Urothelium cell line (cell line): Measurements from ENCODE around the gene MSL3.

Experiments used
- DNase-seq: peaks from one replicate; pipeline ENCODE4 v3.0.0; 2011; ENCODE audit warnings: low spot score, mixed read lengths
- FAIRE-seq: peaks from 2 replicates; lab custom pipeline; 2011; peaks lifted over from hg19 to GRCh38; lab: Jason Lieb, UNC

MSL3 gene, protein sequence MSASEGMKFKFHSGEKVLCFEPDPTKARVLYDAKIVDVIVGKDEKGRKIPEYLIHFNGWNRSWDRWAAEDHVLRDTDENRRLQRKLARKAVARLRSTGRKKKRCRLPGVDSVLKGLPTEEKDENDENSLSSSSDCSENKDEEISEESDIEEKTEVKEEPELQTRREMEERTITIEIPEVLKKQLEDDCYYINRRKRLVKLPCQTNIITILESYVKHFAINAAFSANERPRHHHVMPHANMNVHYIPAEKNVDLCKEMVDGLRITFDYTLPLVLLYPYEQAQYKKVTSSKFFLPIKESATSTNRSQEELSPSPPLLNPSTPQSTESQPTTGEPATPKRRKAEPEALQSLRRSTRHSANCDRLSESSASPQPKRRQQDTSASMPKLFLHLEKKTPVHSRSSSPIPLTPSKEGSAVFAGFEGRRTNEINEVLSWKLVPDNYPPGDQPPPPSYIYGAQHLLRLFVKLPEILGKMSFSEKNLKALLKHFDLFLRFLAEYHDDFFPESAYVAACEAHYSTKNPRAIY

GRCh38 chrX:11757719-11758399 lies at the start of gene MSL3:
Gene MSL3, plus strand, starts transcription at chrX:11758237. Its CDS starts 27 bp downstream, at chrX:11758264.
- DNase-seq: peak; percentile 70
- no peak for FAIRE-seq

DNA sequence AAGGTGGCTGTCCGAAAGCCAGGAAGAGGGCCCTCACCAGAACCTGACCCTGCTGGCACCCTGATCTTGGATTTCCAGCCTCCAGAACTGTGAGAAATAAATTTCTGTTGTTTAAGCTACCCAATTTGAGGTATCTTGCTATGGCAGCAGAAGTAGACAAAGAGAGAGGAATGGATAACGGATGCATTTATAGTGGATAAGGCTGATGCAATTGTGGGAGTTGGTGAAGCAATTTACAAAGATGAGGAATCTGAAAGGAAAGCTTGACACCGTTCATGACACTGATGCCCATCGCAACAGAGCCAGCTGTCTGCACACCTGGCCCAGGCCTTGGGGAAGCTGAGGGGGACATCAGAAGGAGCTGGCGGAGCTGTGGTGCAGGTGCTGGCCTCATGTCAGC lies 35.7 kb upstream of the MSL3 start:
- DNase-seq: no peak
- no peak for FAIRE-seq

DNA sequence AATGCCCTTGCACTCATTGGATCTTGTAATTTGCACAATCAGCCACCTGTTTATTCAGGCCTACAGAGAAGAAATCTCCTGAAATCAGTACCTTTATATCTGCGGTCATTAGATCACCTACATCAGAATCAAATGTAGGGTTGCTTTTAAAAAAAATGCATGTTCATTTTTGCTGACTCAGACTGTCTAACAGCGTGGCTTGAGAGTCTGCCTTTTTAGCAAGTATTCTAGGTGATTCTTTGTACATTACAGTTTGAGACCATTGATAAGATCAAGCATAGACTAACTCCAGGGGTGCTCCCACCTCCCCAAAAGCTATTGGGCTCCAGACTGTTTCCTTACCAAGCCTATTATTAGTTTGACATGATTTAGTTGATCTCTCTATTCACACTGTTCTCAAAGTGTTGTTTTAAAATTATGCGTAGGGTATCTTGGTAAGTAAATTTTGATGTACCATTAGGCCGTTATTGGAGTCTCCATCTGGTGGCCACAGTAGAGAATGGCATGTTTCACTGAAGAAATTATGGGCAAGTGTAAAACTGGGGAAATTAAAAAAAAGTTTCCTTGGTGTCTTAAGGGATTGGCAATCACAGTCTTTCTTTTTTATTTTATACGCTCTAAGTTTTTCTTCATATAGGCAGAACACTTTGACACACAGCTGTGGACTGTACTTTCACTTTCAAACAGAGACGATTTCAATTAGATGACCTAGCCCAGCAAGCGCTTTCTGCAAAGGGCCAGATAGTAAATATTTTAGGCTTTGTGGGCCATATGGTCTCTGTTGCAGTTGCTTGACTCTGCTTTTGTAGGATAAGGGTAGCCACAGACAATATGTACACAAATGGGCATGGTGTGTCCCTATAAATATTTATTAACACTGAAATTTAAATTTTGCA lies 33.7 kb upstream of the MSL3 start:
- FAIRE-seq (no peak), DNase-seq (peak; percentile 8)

- DNase-seq (no peak), FAIRE-seq (no peak)
These were observed 32.2 kb upstream of the MSL3 start for GRCh38 chrX:11725631-11726442.

DNA sequence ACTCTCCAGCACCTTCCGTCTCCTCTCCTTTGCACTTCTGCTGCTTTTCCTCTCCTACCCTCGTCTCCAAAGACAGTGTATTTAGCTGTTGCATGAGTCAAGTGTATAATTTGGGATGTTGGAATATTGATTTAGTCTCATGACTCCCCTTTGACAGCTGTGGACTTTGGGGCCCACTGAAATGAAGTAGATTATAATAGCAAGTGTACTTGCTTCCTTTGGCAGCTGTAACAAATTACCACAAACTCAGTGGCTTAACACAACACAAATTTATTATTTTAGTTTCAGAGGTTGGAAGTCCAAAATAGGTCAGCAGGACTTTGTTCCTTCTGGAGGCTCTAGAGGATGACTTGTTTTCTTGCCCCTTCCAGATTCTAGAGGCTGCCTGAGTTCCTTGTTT lies 29.5 kb upstream of the MSL3 start:
- DNase-seq (no peak), FAIRE-seq (no peak)

GRCh38 chrX:11733614-11734013 lies 24.4 kb upstream of the MSL3 start:
- no peak for FAIRE-seq
- no peak for DNase-seq

DNA sequence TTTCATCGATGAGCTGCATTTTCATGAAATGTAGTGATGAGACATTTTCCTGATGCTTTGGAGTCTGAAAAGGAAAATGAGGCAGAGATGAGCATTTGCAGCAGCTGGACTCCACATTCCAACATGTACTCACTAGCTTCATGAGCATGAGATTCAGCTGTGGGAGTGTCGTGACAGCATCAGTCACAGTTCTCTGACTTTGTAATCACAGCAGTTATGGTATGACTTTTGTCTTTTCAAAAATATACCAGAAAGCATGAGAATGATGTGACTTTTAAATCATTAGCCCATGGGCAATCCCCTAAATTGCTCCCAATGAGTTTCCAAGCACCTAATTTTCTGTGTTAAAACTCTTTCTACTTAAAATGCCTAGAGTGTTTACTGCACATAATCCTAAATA lies 18.3 kb upstream of the MSL3 start:
- DNase-seq (no peak), FAIRE-seq (no peak)

DNA sequence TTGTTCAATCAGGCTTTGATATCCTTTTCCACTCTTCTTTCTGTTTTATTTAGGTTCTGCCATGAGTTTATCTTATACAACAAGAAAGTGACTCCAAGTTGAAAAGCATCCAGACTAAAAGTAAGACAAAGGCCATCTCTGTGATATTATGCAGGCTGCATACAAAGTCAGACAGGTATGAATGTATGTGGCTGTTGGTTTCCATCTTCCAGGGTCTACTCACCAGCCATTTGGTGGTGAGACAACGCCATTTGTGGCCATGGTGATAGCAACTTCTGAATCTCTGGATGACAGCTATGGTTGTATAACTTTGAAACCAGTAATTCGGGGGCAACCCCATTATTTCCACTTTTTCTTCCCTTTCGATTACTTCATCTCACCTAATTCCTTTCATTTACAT lies 17.2 kb upstream of the MSL3 start:
- FAIRE-seq: no peak
- DNase-seq: no peak

DNA sequence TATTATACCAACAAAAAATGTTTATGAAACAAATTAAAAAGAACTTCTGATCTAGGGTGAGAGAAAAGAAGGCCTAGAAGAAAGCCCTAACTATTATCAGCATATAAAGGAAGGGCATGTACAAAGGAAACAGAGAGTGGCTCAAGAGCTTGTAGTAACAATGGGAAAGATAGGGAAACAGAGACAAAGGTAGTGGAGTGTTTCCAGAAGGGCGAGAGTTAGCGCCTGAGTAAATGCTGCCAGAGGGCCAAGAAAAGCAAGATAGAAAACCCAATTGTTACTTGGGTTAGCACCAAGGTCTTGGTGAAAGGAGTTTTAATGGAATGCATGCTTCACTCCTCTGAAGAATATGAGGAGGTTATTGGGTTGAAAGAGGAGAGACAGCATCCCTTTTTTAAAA lies 16.5 kb upstream of the MSL3 start:
- FAIRE-seq: no peak

DNA sequence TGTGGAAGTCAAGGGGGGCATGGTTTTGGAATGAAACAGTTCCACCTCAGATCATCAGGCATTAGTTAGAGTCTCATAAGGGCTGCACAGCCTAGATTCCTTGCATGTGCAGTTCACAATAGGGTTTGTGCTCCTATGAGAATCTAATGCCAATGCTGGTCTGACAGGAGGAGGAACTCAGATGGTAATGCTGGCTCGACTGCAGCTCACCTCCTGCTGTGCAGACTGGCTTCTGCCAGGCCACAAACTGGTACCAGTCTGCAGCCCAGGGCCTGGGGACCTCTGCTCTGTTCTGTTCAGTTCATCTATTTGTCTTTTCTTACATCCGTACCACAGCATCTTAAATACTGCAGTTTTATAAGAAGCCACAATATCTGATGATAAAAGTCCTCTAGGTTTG lies 12.2 kb upstream of the MSL3 start:
- DNase-seq: no peak
- no peak for FAIRE-seq

More for the DNA sequence above, 16.5 kb upstream of the MSL3 start:
- DNase-seq: no peak

DNA sequence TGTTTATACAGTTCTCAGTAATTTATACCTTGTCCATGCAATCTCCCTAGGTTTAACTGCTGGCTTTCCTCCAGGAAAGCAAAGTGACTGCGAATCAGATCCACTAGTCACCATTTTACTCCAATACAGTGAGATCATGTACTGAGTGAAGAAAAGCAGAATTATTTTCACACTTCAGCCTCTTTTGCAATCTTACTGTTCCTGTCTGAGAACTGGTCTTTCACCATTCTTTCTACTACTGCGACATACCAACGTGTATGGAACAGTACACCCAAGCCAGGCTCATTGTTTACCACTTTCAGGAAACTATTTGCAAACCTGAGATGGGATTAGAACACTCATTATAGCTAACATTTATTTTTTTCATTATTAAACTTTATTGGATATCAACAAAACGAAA lies 8.0 kb upstream of the MSL3 start:
- FAIRE-seq (no peak), DNase-seq (no peak)

DNA sequence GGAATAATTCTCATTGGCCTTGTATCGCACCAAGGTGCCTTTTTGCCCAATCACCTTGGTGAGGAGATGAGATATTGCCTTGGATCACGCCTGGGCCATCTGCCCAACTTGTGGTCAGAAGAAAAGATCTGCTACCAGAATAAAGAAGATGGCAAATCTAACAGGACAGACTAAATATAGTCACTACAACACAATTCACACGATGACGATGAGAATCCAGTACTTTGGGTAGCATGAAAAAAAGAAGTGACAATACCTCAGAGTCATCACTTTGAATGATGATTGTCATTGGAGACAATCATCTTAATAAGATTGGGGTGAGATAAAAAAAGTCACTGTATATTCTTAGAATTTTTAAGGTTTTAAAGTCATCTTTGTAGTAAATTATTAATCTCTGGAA lies 7.3 kb upstream of the MSL3 start:
- FAIRE-seq (no peak), DNase-seq (no peak)

GRCh38 chrX:11751261-11751660 lies 6.8 kb upstream of the MSL3 start:
- DNase-seq: no peak

GRCh38 chrX:11753668-11754067 lies 4.4 kb upstream of the MSL3 start:
- FAIRE-seq: no peak
- no peak for DNase-seq

More at GRCh38 chrX:11751261-11751660, 6.8 kb upstream of the MSL3 start:
- FAIRE-seq: no peak

- no peak for FAIRE-seq
These were observed 2.9 kb upstream of the MSL3 start for GRCh38 chrX:11754958-11755645.

GRCh38 chrX:11755724-11756123 lies 2.3 kb upstream of the MSL3 start:
- DNase-seq (no peak), FAIRE-seq (no peak)

More at GRCh38 chrX:11754958-11755645, 2.9 kb upstream of the MSL3 start:
- DNase-seq: no peak

DNA sequence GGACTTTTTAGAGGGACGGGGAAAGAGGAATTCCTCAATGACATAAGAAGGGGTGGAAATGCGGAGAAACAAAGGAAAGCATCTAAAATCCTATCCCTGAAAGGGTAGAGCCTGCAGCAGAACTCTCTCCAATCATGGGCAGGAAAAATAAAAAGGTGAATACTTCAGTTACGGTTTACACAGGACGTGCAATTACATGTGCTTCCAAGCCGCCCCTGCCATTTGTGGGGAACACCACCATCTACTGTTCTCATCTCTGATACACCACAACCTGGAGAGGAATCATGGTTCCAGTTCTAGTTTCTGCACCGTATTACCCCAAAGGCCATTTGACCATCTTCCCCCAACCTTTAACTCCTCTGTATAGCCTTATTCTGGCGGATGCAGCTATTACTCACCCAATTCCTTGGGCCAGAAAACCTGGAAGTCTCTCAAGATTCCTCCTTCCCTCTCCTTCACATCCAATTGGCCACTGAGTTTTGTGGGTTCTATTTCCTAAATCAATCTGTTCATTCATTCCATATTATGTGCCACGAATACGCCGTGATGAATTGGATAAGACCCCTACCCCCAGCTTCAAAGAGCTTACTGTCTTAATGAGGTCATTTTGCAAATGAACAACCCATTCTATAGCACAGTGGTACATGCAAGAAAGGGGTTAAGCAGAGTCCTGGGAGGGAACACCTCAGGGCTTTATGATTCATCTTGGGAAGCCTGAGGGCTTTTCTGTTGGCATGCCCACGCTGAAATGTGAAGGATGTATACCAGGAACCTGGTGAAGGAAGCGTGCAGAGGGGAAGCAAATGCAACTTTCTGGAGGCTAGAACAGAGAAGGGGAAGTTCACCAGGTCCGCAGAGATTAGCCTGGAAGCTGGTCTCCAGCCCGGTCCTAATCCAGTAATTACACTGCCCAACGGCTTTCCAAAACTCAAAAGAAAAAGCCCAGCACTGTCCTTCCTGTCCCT lies 1.4 kb upstream of the MSL3 start:
- DNase-seq: no peak
- FAIRE-seq: no peak

GRCh38 chrX:11757397-11757718 lies 679 bp upstream of the MSL3 start:
- no peak for FAIRE-seq

More at GRCh38 chrX:11757397-11757718, 679 bp upstream of the MSL3 start:
- DNase-seq: no peak
